ENCODE results near the gene GBX2.

DNA sequence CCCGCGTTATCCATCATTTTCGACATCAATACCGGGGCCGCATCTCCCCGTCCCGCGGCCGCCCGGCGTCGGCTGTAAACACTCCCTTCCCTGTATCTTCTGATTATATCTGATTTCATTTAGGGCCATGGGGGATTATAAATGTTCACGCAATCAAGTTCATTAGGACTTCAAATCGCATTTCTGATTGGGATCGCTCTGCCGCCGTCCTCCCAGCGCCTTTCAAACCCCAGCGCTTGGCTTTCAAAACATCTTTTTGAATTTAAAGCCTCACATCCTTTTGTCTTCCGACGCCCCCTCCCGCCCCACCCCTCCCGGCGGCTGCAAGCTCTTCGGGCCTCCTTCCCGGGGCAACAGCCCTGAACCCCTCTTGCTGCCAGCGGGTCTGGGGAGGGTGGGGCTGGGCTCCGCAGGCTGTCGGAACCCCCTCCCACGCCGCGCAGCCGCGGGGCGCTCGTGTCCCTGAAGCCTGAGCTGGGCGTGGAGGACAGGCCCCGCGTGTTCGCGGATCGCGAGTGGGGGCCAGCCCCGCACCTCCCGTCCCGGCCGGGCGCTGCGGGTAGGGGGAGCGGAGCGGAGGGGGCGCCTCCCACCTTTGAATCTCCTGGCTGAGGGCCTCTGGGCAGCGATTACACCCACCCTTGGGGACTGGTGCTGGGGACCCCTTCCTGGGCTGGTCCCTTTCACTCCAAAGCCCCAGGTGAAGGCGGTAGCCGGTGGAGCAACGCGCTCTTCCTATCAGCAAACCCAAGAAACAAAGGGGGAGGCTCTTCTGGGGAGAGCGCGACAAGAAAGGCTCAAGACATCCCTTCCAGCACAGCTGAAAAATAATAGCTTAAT is 11.3 kb upstream of the GBX2 start:
- TF ChIP-seq CTCF (IDR thresholded peaks at IDR 0.05) (no peak), POLR2A (IDR thresholded peaks at IDR 0.05) (no peak)
